ENCODE results near the gene SIRPD.
"Not testable (repeated sequence)": the region's sequence is repeated elsewhere in the genome, so short reads cannot be mapped to it uniquely, and the experiment has no call there.

SIRPD gene

DNA sequence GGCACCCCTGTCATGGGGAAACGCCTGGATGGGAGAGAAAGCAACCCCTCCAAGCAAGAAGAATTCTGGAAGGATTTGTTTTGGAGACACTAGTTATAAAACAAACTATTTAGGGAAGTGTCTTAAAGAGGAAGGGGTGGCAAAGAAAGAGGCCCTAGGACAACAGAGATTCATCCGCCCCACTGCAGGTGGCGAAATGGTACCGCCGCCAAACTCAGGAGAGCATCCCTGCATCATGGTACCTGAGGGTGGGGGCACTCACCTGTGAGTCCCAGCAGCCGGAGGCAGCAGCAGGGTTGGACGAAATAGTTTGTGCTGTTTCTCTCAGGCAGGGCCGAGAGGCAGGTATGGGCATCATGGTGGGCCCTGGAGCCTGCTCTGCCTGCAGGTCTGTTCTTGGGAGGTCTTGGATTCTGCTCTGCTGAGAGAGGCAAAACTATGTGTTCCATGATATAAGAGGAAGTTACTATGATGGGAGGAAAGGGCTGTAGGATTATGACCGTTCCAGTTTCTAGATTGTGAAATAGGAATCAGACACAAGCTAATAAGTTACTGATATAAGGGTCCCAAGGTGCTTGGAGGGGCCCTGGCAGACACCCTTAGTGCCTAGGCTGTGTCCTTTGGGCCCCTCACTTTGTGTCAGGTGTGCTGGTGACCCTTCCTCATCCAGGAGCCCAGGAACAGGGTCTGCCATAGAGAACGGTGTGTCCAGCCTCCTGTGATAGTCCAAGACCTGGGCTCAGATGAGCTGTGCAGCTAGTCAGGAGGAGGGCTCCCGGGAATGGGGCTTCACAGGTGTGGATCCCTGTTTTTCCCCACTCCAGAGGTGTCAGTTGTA lies 20.4 kb downstream of the SIRPD start:
- no peak for DNase-seq

DNA sequence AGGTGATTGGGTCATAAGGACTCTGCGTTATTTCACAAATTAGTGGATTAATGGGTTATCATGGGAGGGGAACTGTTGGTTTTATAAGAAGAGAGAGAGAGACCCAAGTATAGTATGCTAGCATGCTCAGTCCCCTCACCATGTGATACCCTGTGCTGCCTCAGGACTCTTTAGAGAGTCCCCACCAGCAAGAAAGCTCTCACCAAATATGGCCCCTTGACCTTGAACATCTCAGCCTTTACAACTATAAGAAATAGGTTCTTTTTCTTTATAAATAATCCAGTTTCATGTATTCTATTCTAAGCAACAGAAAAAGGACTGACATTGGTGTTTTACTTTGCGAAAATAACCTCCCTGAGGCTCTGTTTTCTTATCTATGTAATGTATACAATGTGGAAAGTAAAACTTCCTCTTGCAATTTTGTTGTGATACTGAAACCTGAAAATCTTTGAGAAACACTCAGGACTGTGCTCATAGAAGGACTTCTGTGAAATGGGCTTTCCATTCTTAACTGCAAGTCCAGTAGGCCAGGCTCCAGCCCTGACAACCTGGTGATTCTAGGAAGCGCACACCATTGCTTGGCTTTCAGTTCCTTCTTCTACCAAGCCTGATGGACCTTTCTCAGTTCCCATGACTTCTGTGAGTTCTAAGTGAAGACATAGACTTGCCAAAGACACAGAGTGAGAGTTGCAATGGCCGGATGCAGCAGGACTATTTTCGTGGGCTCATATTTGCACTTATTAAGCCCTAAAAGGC lies 21.9 kb downstream of the SIRPD start:
- DNase-seq: no peak

DNA sequence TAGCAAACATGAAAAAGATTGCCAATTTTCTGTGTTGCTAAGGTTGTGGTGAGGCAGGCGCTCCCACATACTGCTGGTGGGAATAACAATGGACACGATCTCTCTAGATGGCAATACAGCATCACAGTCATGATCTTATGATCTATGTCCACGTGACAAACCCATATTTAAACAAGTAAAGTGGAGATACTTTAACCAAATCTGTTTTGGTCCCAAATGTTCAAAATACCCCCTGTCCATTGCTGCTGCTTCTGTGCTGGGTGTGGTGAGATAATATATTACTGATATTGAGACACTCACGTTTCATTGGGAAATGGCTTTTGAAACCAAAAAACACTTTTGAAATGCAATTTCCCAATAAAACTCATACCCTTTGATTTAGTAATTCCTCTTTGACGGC lies 23.0 kb downstream of the SIRPD start:
- no peak for DNase-seq

GRCh38 chr20:1533059-1533458 lies 24.4 kb downstream of the SIRPD start:
- DNase-seq: no peak

GRCh38 chr20:1528811-1529210 lies 28.7 kb downstream of the SIRPD start:
- DNase-seq: no peak

DNA sequence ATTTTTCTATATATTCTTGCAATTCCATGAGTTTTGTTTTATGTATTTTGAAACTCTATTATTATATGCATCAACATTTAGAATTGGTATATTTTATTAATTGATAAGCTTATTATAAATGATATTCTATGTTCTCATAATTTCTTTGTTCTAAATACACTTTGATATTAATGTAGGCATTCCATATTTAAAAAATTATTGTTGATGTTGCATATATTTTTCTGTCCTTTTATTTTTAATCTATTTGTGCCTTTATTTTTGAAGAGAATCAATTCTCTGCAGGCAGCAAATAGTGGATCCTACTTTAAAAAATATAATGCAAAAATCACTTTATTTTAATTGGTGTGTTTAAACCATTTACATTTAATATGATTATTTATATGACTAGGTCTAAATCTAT lies 29.6 kb downstream of the SIRPD start:
- DNase-seq: no peak

DNA sequence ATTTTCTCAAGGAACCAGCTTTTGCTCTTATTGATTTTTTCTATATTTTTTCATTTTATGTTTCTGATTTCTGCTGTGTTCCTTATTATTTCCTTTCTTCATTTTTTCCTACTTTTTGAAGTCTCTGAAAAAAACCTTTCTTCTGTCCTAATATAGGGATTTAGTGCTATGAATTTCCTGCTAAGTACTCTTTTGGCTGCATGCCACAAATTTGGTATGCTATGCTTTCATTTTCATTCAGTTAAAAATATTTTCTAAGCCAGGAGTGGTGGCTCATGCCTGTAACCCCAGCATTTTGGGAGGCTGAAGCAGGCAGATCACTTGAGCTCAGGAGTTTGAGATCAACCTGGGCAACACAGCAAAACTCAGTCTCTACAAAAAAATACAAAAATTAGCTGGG lies 30.6 kb downstream of the SIRPD start:
- DNase-seq: no peak

DNA sequence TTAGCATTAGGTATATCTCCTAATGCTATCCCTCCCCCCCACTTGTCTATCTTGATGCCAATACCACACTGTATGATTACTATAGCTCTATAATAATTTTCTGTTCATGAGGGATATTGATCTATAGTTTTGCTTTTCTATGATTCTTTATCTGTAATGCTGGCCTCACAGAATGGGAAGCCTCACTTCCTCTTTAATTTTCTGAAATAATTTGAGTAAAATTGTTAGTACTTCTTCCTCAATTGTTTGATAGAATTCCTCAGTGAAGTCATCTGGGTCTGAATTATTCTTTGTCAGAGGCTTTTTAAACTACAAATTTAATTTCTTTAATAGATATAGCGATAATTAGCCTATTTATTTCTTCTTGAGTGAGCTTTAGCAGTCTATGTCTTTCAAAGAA lies 31.2 kb downstream of the SIRPD start:
- no peak for DNase-seq

GRCh38 chr20:1524004-1524403 lies 33.5 kb downstream of the SIRPD start:
- DNase-seq: no peak

GRCh38 chr20:1517010-1517409 lies 40.5 kb downstream of the SIRPD start:
- DNase-seq: no peak

DNA sequence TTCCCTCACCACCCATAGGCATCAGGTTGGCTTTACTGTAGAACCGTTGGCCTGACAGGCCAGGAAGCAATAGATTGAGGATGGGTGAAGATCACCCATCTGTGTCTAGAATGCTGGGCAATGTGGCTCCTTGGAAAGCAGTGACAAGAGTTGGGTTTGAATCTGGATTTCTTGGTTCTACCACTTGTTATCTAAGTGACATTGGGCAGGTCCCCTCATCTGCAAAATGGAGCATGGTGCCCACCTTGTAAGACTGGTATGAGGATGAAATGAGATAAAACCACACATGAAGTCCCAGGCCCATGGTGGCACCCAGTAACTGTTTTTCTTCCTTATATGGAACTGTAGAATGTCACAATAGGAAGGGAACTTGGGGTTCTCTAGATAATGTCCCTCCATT lies 43.7 kb downstream of the SIRPD start:
- no peak for DNase-seq

DNA sequence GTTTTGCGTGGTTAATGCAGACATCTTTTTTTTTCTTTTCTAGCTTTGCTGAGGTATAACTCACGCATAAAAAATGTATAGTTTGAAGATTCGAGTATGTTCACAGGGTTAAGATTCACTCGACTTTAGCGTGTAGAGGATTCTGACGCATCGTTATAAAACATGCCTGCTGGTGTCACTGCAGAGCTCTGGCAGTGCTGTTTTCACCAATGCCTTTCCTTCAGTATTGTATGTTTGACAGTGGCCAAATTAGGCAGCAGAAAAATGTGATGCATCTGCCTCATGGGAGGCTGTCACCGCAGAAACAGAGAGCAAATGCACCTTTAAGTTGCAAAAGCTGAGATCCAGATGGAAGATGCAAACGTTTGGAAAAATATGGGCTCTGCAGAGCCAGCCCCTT lies 48.3 kb downstream of the SIRPD start:
- peak; percentile 31 for DNase-seq

DNA sequence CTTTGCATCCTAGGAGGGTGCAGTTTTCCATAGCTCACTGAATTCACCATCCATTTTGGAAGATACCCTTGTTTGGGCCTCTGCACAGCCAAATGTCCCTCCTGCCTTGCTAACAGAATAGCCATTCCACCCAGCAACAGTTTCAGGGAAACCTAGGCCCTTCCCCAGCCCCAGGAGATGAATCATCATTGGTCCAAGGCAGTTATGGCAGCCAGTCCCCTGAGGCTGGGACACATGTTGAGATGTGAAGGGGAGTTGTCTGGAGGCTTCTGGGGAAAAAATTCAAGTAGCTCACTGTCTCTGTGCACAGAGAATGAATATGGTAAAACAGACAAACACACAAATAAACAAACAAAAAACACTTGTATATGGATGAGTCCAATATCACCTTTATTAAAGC lies 48.9 kb downstream of the SIRPD start:
- DNase-seq: no peak

- no peak for DNase-seq
Measured at GRCh38 chr20:1507276-1507675, 50.2 kb downstream of the SIRPD start.

- DNase-seq: no peak
Measured at GRCh38 chr20:1505871-1506270, 51.6 kb downstream of the SIRPD start.

- DNase-seq: no peak
Measured at GRCh38 chr20:1505361-1505760, 52.1 kb downstream of the SIRPD start.

DNA sequence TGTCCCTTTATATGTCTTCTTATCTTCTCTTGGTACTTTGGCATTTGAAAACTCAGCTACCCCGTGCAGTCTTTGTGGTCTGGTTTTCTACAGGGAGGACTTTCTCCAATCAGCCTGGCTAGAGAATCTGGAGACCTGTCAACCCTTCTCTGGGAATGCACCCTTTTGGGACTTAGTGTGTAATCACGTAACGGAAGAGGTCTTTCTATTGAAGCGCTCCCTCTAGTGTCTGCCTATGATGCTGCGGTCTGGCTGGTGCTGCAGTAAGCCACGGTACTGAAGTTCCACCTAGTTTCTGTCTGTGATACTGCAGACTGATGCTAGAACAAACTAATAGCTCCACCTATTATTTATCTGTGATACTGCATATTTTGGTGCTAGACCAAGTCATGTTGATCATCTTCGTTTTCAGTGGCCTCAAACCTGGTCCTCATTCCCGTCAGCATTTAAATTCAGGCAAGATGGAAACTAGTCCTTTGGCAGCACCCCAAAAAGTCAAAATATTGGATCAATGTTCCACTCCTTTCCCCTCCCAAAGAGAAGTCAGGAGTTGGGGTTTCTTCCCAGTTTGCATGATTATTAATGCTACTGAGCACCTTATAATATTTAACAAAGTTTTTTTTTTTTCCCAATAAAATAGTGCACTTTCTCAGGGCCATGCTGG lies 53.8 kb downstream of the SIRPD start:
- peak; percentile 73 for DNase-seq

DNA sequence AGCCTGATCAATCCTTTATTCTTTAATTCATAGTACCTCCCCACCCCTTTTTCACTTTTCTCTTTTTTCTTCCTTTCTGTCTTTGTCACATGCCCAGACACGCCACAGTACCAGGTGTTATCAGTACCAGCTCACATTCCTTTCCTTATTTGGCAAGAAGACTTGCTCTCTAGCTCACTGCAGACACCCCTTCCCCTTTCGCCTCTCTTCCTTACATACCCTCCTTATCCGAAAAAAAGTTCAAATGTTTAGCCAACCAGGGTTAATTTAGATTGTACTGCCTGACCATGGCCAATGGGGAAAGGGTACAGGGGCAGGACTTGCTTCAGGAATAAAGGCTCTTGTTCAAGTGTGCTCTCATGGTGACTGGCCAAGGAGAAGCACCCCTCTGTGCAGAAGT lies 57.0 kb downstream of the SIRPD start:
- DNase-seq: no peak

GRCh38 chr20:1499528-1500420 lies 57.7 kb downstream of the SIRPD start:
- no peak for DNase-seq

GRCh38 chr20:1497371-1497770 lies 60.1 kb downstream of the SIRPD start:
- not testable (repeated sequence) for DNase-seq

DNA sequence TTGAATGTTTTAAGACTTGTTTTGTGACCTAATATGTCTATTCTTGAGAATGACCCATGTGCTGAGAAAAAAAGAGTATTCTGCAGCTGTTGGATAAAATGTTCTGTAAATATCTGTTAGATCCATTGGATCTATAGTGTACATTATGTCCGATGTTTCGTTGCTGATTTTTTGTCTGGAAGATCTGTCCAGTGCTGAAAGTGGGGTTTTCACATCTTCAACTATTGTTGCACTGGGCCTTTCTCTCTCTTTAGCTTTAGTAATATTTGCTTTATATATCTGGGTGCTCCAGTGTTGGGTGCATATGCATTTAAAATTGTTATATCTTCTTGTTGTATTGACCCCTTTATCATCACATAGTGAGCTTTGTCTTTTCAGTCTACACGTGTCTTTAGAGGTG lies 60.6 kb downstream of the SIRPD start:
- no peak for DNase-seq

DNA sequence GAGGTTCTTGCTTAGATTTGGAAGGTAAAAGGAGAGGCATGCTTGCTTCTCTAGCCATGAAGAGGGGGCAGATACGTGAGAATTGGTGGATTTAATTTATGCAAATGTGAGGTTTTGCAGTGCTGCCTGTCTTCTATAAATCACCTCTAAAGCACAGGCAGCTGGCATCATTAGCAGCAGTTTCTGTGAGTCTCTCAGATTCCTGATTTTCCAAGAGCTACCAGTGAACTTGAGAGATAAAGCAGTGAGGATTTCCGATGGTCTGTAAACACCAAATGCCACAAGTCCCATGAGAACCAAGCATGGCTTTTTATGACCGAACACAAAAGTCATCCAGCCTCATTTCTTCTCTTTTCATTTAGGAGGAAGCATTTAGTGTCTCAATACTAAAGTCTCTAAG lies 63.1 kb downstream of the SIRPD start:
- no peak for DNase-seq

GRCh38 chr20:1493536-1493935 lies 64.0 kb downstream of the SIRPD start:
- DNase-seq: no peak
